GM12878 (cell line): ENCODE measurements around the gene MMAA. TPM values are rescaled to one million over a fixed set of nuclear protein-coding genes. Genes with fewer than 3 reads are reported as not detected.
"Not testable (repeated sequence)": the region's sequence is repeated elsewhere in the genome, so short reads cannot be mapped to it uniquely, and the experiment has no call there.

Source experiments
- ATAC-seq: fragments of 200-7000 bp; cut with Tn5 transposase; 3 replicates; pipeline ENCODE4 v1.9.1; 2020; ENCODE audit warnings: mild to moderate bottlenecking, moderate library complexity
- BruUV-seq: library from RNA; stranded (reverse); fragments of 400-500 nt; replicated peaks from 2 replicates; lab custom pipeline; 2021; lab: Mats Ljungman, UMichigan
- CTCF ChIA-PET: fragments of 300-600 bp; sonication (Branson Sonifier 250); formaldehyde crosslinking; extraction: SDS; loops from one replicate; lab custom pipeline; 2021; ENCODE audit warnings: inconsistent platforms; lab: Yijun Ruan, JAX
- POLR2A ChIA-PET: fragments of 350-600 bp; formaldehyde crosslinking; extraction: SDS; loops from one replicate; lab custom pipeline; 2021; ENCODE audit warnings: inconsistent platforms; lab: Charles Lee
- RAD21 ChIA-PET: fragments of 300-600 bp; sonication (Branson Sonifier 250); formaldehyde crosslinking; loops from one replicate; lab custom pipeline; 2023; ENCODE audit warnings: antibody characterized with exemption; ENCODE audit not compliant: unreplicated experiment; lab: Charles Lee
- SMC1A ChIA-PET: fragments of 300-600 bp; sonication (Branson Sonifier 250); formaldehyde crosslinking; loops from one replicate; lab custom pipeline; 2023; ENCODE audit not compliant: unreplicated experiment, uncharacterized antibody; lab: Charles Lee
- DNase-seq: peaks from one replicate; pipeline ENCODE4 v3.0.0-alpha.2; 2011; ENCODE audit warnings: low read depth, low spot score
- FAIRE-seq: peaks from 3 replicates; lab custom pipeline; 2011; peaks lifted over from hg19 to GRCh38; lab: Jason Lieb, UNC
- H2AFZ ChIP-seq: 2 replicates; pipeline ENCODE4 v1.6.0; 2011; ENCODE audit warnings: low read depth, low read length, control low read depth; ENCODE audit not compliant: control insufficient read depth
- H3K27ac ChIP-seq: 2 replicates; pipeline ENCODE4 v1.5.1; 2011; ENCODE audit warnings: control low read depth; ENCODE audit not compliant: control insufficient read depth, insufficient read depth
- H3K27me3 ChIP-seq, 2 experiments: replicated peaks in 1 of 2; 2 replicates each; pipeline versions ENCODE4 v1.6.0 to v1.6.1; 2011; ENCODE audit warnings: low read length in 1 of 2; ENCODE audit not compliant: control insufficient read depth in 2 of 2, insufficient read depth in 2 of 2
- H3K36me3 ChIP-seq, 2 experiments: 2 replicates each; pipeline ENCODE4 v1.5.1; 2011; ENCODE audit warnings: low read length in 1 of 2; ENCODE audit not compliant: control insufficient read depth in 2 of 2, insufficient read depth in 2 of 2
- H3K4me1 ChIP-seq: 2 replicates; pipeline ENCODE4 v1.6.1; 2011; ENCODE audit warnings: mild to moderate bottlenecking, low read length, moderate library complexity, mixed read lengths; ENCODE audit not compliant: control insufficient read depth, insufficient read depth
- H3K4me2 ChIP-seq: 2 replicates; pipeline ENCODE4 v1.6.0; 2011; ENCODE audit warnings: control low read depth; ENCODE audit not compliant: control insufficient read depth, insufficient read depth
- H3K4me3 ChIP-seq: fragments of 200-600 bp; sonication (generic); 2 replicates; pipeline ENCODE4 v1.5.1; 2016
- H3K79me2 ChIP-seq: 2 replicates; pipeline ENCODE4 v1.6.0; 2011; ENCODE audit warnings: low read length; ENCODE audit not compliant: control insufficient read depth, insufficient read depth
- H3K9ac ChIP-seq: 2 replicates; pipeline ENCODE4 v1.8.0; 2011; ENCODE audit warnings: low read length, control low read depth, mixed read lengths; ENCODE audit not compliant: control insufficient read depth, insufficient read depth
- H3K9me3 ChIP-seq: replicated peaks from 3 replicates; pipeline ENCODE4 v1.5.1; 2011; ENCODE audit warnings: mild to moderate bottlenecking, low read length; ENCODE audit not compliant: control insufficient read depth, insufficient read depth
- H4K20me1 ChIP-seq: 2 replicates; pipeline ENCODE4 v1.6.0; 2011; ENCODE audit not compliant: control insufficient read depth, insufficient read depth
- ATF2 ChIP-seq: IDR thresholded peaks from 2 replicates; pipeline ENCODE4 v1.6.1; 2012; ENCODE audit warnings: low read length, inconsistent platforms
- ETV6 ChIP-seq, 2 experiments: fragments of 450-650 bp in 1 of 2; IDR thresholded peaks in 1 of 2; conservative IDR thresholded peaks in 1 of 2; 2 replicates each; pipeline ENCODE4 v1.6.1; 2014; ENCODE audit warnings: antibody characterized with exemption in 1 of 2, borderline replicate concordance in 1 of 2, low read depth in 1 of 2, mild to moderate bottlenecking in 1 of 2, moderate library complexity in 1 of 2
- IKZF1 ChIP-seq: fragments of 450-650 bp; conservative IDR thresholded peaks from 2 replicates; pipeline ENCODE4 v1.6.1; 2017; ENCODE audit warnings: antibody characterized with exemption, mild to moderate bottlenecking
- IRF4 ChIP-seq: IDR thresholded peaks from 2 replicates; pipeline ENCODE4 v1.6.1; 2011; ENCODE audit warnings: low read depth, low read length
- MTA2 ChIP-seq: fragments of 450-650 bp; IDR thresholded peaks from 2 replicates; pipeline ENCODE4 v1.6.1; 2016; ENCODE audit warnings: low read depth, mild to moderate bottlenecking, moderate library complexity
- NR2F1 ChIP-seq: fragments of 450-650 bp; conservative IDR thresholded peaks from 2 replicates; pipeline ENCODE4 v1.6.1; 2017; ENCODE audit warnings: mild to moderate bottlenecking
- PML ChIP-seq: IDR thresholded peaks from 2 replicates; pipeline ENCODE4 v1.6.1; 2012; ENCODE audit warnings: low read length, inconsistent platforms
- POU2F2 ChIP-seq: IDR thresholded peaks from 3 replicates; pipeline ENCODE4 v1.6.1; 2011; ENCODE audit warnings: low read depth, mild to moderate bottlenecking, low read length, borderline replicate concordance
- SMAD1 ChIP-seq: fragments of 450-650 bp; IDR thresholded peaks from 2 replicates; pipeline ENCODE4 v1.6.1; 2018; ENCODE audit warnings: mild to moderate bottlenecking, low read depth; ENCODE audit not compliant: partially characterized antibody
- ZSCAN29 ChIP-seq: fragments of 450-650 bp; IDR thresholded peaks from 2 replicates; pipeline ENCODE4 v1.6.1; 2017; ENCODE audit warnings: mild to moderate bottlenecking, moderate library complexity
- WGBS: methylation state at CpG from one replicate; pipeline ENCODE4 v1.1.6; 2016; ENCODE audit warnings: low lambda C conversion rate; ENCODE audit not compliant: insufficient replicate concordance, insufficient coverage; ENCODE audit errors: missing lambda C conversion rate; 5-methylcytosine and 5-hydroxymethylcytosine counted together
- in situ Hi-C: fragments of 300-500 bp; cut with MboI; formaldehyde crosslinking; loops from 9 replicates; pipeline ENCODE4 v1.14.3; 2018; ENCODE audit warnings: mixed read lengths
- intact Hi-C: fragments of 100-400 bp; cut with micrococcal nuclease; formaldehyde crosslinking; loops from one replicate; pipeline ENCODE4 v1.14.2; 2022; ENCODE audit not compliant: unreplicated experiment
- polyA plus RNA-seq, 11 experiments: library from polyadenylated mRNA; depleted of rRNA in 4 of 11; unstranded in 6 of 11; stranded (reverse) in 5 of 11; fragments of >200 nt; fragmentation: Nextera tagmentation in 4 of 11; fragmentation: Illumina TruSeq in 1 of 11; extraction: Ambion mirVana in 4 of 11; extraction: Trizol in 1 of 11; gene quantifications; 1 replicate in 1 of 11; 2 replicates in 10 of 11; pipeline versions ENCODE4 v1.2.1 to v1.2.3, GENCODE V29; 2011 to 2016; ENCODE audit warnings: inconsistent platforms in 2 of 11, missing spikeins in 2 of 11, low read depth in 1 of 11
- total RNA-seq, 4 experiments: library from RNA; depleted of rRNA in 3 of 4; stranded (reverse); fragments of >200 nt in 3 of 4; fragmentation: Illumina TruSeq in 1 of 4; extraction: Trizol in 1 of 4; gene quantifications; 2 replicates each; pipeline versions ENCODE4 v1.2.1 to v1.2.3, GENCODE V29; 2013 to 2021
- TF ChIP-seq, protein P1 (sequence below): fragments of 450-650 bp; formaldehyde crosslinking; IDR thresholded peaks from 2 replicates; pipeline ENCODE4 v1.5.0; 2022; ENCODE audit warnings: mild to moderate bottlenecking, missing genetic modification characterization

Gene MMAA
- total and polyA plus RNA-seq, 10 of the 15 experiments (the other 5 are each of a cell fraction or from before 2014, with no cell fraction given): 4.5 to 22.6 (median 11.8) TPM

- H3K36me3 ChIP-seq, H3K4me1 ChIP-seq, DNase-seq, FAIRE-seq, H2AFZ ChIP-seq, H3K9ac ChIP-seq, H3K27ac ChIP-seq, H4K20me1 ChIP-seq, intact Hi-C loops, H3K27me3 ChIP-seq, BruUV-seq, H3K9me3 ChIP-seq, H3K4me3 ChIP-seq, H3K4me2 ChIP-seq, ATAC-seq: not testable (repeated sequence)
- CTCF ChIA-PET: interaction anchor here (0.7 to 1.2 kb wide), 3 partner anchors 13 to 297 kb away, joined by 3 to 4 read pairs (median 3); no protein-coding TSS in a partner anchor
- POLR2A ChIA-PET: interaction anchor here (1.5 to 2.8 kb wide), 2 partner anchors 315 to 444 kb away, joined by 4 to 12 read pairs; no protein-coding TSS in a partner anchor
- 42% methylated on average over 1 of the region's 1 CpG for WGBS
- SMC1A ChIA-PET: interaction anchor here (1.5 to 4.3 kb wide), 6 partner anchors 10 to 444 kb away, joined by 5 to 20 read pairs (median 14); no protein-coding TSS in a partner anchor
- H3K79me2 ChIP-seq: peaks cover 21% of the 10 kb centered on the region
- RAD21 ChIA-PET: interaction anchor here (1.1 to 1.6 kb wide), 3 partner anchors 96 to 653 kb away, joined by 3 to 4 read pairs (median 3); no protein-coding TSS in a partner anchor
- in situ Hi-C loops: loop anchor here (25.0 kb wide), 1 partner anchor 1435 kb away; no protein-coding TSS in a partner anchor
These were observed 2.9 kb downstream of the MMAA start for GRCh38 chr4:145622067-145622466.

- H3K79me2 ChIP-seq: peaks cover 14% of the 10 kb centered on the region
- ATAC-seq: peak; percentile 39
- in situ Hi-C loops: loop anchor here (25.0 kb wide), 1 partner anchor 1437 kb away; no protein-coding TSS in a partner anchor
- peaks cover 9% of the 10 kb centered on the region; the same call in 1 of the 2 replicates for H3K4me1 ChIP-seq
- no peak for DNase-seq
- no peak overlapping the region for H3K4me2 ChIP-seq
- intact Hi-C loops: no loop called here
- ChIA-PET SMC1A (interaction anchor here (0.6 to 4.3 kb wide), 25 partner anchors 9 to 1473 kb away, joined by 3 to 20 read pairs (median 4); no protein-coding TSS in a partner anchor), POLR2A (interaction anchor here (0.8 to 2.8 kb wide), 8 partner anchors 9 to 446 kb away, joined by 3 to 12 read pairs (median 4); no protein-coding TSS in a partner anchor), CTCF (interaction anchor here (0.6 to 1.5 kb wide), 10 partner anchors 9 to 447 kb away, joined by 3 to 8 read pairs (median 3); no protein-coding TSS in a partner anchor), RAD21 (interaction anchor here (0.6 to 2.5 kb wide), 16 partner anchors 10 to 446 kb away, joined by 3 to 10 read pairs (median 4); no protein-coding TSS in a partner anchor)
- H3K36me3 ChIP-seq: no peaks in the 10 kb centered on the region
- H3K27ac ChIP-seq: no peak overlapping the region
- H3K9me3 ChIP-seq: peaks cover 3% of the 10 kb centered on the region; the same call in 2 of the 3 replicates
- H3K9ac ChIP-seq: no peak overlapping the region
- no peak overlapping the region for H3K4me3 ChIP-seq
- FAIRE-seq: no peak
- H4K20me1 ChIP-seq: no peaks in the 10 kb centered on the region
- no peak overlapping the region for H2AFZ ChIP-seq
- 13% methylated on average over 1 of the region's 1 CpG for WGBS
- no TSS peak for BruUV-seq
- no peaks in the 10 kb centered on the region for H3K27me3 ChIP-seq
- TF ChIP-seq PML (no peak), SMAD1 (no peak), IRF4 (no peak), ZSCAN29 (no peak), NR2F1 (no peak), ETV6 (conservative IDR thresholded peaks at IDR 0.05 in 1 of 2, IDR thresholded peaks at IDR 0.05 in 1 of 2; ENCODE audit: borderline replicate concordance in 1 of 2, low read depth in 1 of 2) (no peak), IKZF1 (no peak), ATF2 (no peak), POU2F2 (no peak), MTA2 (peak; percentile 35; the same call in 1 of the 2 replicates)
- TF ChIP-seq, protein P1, sequence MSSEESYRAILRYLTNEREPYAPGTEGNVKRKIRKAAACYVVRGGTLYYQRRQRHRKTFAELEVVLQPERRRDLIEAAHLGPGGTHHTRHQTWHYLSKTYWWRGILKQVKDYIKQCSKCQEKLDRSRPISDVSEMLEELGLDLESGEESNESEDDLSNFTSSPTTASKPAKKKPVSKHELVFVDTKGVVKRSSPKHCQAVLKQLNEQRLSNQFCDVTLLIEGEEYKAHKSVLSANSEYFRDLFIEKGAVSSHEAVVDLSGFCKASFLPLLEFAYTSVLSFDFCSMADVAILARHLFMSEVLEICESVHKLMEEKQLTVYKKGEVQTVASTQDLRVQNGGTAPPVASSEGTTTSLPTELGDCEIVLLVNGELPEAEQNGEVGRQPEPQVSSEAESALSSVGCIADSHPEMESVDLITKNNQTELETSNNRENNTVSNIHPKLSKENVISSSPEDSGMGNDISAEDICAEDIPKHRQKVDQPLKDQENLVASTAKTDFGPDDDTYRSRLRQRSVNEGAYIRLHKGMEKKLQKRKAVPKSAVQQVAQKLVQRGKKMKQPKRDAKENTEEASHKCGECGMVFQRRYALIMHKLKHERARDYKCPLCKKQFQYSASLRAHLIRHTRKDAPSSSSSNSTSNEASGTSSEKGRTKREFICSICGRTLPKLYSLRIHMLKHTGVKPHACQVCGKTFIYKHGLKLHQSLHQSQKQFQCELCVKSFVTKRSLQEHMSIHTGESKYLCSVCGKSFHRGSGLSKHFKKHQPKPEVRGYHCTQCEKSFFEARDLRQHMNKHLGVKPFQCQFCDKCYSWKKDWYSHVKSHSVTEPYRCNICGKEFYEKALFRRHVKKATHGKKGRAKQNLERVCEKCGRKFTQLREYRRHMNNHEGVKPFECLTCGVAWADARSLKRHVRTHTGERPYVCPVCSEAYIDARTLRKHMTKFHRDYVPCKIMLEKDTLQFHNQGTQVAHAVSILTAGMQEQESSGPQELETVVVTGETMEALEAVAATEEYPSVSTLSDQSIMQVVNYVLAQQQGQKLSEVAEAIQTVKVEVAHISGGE (CRISPR knock-in tag): no peak
These were observed 4.6 kb downstream of the MMAA start for GRCh38 chr4:145623831-145624230.
